Measurements from ENCODE around the gene CD82. TPM values are rescaled to one million over a fixed set of nuclear protein-coding genes. Genes with fewer than 3 reads are reported as not detected.
"Not testable (repeated sequence)": the region's sequence is repeated elsewhere in the genome, so short reads cannot be mapped to it uniquely, and the experiment has no call there.

The CD82 gene
- total RNA-seq, 1 donor from 2014 or later = 469 TPM

DNA sequence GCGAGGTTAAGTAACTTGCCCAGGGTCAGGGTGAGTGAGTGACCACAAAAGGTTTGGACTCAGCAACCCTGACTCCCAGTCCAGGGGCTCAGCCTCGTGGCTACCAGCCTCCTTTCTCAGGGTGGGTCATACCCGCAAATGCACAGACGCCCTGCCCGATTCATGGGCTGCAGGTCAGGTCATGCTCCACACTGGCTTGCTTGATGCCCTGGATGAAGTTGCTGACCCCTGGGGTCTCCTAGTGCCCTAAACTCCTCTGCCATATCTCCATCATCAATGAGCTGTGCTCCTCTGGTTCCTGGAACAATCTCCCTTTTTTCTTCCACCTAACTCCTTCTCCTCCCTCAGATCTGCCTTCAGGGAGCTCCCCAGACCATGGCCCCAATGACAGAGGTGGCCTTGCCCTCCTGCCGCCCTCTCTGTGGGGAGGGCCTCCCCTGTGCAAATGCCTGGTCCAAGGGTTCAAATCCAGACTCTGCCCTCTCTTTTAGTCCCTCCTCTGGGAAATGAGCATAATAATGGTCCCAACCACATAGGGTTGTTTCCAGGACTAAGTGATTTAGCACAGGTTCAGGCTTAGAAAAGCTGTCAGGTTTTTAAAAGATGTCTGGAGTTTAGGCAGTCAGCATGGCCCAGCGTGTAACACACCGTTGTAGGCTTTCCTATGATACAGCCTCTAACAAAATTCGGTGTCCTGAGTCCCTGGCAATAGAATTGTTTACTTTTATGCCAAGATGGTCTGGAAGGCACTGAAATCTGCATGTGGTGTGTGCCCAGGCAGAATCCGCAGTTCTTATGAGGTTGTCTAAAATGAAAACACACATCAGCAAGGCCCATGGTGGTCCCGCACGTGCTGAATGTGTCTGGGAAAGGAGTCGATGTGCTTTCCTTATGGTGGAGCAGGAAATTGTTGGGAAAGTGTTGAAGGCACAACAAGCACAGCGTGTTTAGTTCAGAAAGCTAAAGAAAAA lies 63.6 kb downstream of the CD82 start:
- H3K27me3 Mint-ChIP-seq = no peaks in the 10 kb centered on the region
- H3K9me3 Mint-ChIP-seq = no peaks in the 10 kb centered on the region
- H3K4me1 Mint-ChIP-seq = peaks cover 7% of the 10 kb centered on the region
- no peak overlapping the region for H3K4me3 Mint-ChIP-seq
- intact Hi-C loops (cut with micrococcal nuclease) = loop anchor here (10.0 kb wide), 1 partner anchor 96 kb away; the partner anchor contains the start of gene TSPAN18
- H3K27ac Mint-ChIP-seq = no peak overlapping the region
- peaks cover 4% of the 10 kb centered on the region for H3K36me3 Mint-ChIP-seq (ENCODE audit: low read depth)
- DNase-seq = peak; percentile 52

DNA sequence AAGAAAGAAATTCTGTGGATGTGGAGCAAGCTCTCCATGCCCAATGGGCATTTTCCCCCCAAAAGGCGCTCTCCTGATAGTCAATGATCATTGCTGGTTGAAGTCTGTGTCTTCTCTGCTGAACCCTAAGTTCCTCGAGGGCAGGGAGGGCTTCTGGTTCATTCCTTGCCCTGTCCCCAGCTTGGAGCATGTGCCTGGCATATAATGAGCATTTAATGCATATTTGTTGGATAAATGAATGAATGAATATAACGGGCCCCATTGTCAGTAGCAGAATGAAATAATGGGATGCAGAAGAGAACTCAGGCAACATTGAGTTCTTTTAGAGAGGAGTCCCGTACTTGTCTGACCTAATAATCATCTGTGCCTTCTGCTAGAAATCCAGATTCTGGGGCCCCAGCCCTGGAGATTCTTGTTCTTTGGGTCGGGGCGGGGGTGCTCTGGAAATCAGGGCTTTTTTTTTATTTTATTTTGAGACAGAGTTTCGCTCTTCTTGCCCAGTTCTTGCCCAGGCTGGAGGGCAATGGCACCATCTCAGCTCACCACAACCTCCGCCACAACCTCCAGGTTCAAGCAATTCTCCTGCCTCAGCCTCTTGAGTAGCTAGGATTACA lies 64.4 kb downstream of the CD82 start:
- intact Hi-C loops (cut with micrococcal nuclease) = loop anchor here (10.0 kb wide), 2 partner anchors 55 to 95 kb away; partner anchors contain the start of gene TSPAN18
- Mint-ChIP-seq H3K4me3 (no peak overlapping the region), H3K9me3 (no peaks in the 10 kb centered on the region)

DNA sequence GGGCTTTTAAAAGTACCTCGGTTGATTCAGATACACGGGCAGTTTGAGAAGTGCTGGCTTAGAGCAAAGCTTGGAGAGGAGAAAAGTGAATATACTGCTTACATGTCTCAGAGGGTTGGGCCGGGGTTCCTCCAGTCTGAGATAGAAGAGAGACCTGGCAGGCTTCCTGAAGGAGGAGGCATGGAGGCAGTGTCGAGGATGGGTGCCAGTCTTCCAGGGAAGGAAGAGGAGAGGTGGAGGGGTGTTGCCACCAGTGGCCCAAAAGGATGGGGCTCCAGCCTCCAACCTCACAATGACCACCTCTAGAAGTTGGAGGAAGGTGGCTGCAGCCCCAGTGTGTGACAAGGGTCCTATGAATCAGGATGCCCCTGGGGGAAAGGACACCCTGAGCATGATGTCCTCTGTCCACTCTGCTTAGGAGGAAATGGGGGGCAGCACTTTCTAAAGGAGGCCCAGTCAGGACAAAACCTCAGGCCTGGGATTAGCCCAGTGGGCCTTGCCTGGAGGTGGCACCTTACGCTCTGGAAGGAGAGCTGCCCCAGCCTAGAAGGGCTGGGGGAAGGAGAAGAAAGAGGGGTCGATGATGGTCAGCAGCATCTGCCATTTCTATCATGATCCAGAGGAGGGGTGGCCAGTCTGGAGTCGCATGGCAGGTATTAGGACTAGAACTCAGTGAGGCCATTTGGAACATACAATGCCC lies 65.2 kb downstream of the CD82 start:
- Mint-ChIP-seq H3K36me3 (ENCODE audit: low read depth) (peaks cover 4% of the 10 kb centered on the region), H3K4me3 (no peak overlapping the region), H3K27me3 (no peaks in the 10 kb centered on the region), H3K9me3 (no peaks in the 10 kb centered on the region), H3K4me1 (peaks cover 3% of the 10 kb centered on the region), H3K27ac (no peak overlapping the region)
- DNase-seq = peak; percentile 48
- intact Hi-C loops (cut with micrococcal nuclease) = loop anchor here (10.0 kb wide), 1 partner anchor 54 kb away; no protein-coding TSS in a partner anchor

More for the DNA sequence above, 64.4 kb downstream of the CD82 start:
- DNase-seq = peak; percentile 46
- no peak overlapping the region for H3K27ac Mint-ChIP-seq
- peaks cover 3% of the 10 kb centered on the region for H3K4me1 Mint-ChIP-seq
- no peaks in the 10 kb centered on the region for H3K27me3 Mint-ChIP-seq
- peaks cover 4% of the 10 kb centered on the region for H3K36me3 Mint-ChIP-seq (ENCODE audit: low read depth)

GRCh38 chr11:44631831-44632230 lies 66.4 kb downstream of the CD82 start:
- H3K4me3 Mint-ChIP-seq = no peak overlapping the region
- intact Hi-C loops (cut with micrococcal nuclease) = loop anchor here (10.0 kb wide), 1 partner anchor 53 kb away; no protein-coding TSS in a partner anchor
- H3K4me1 Mint-ChIP-seq = peaks cover 3% of the 10 kb centered on the region
- no peaks in the 10 kb centered on the region for H3K9me3 Mint-ChIP-seq
- peaks cover 4% of the 10 kb centered on the region for H3K27me3 Mint-ChIP-seq
- DNase-seq = peak; percentile 39
- H3K36me3 Mint-ChIP-seq (ENCODE audit: low read depth) = no peaks in the 10 kb centered on the region
- H3K27ac Mint-ChIP-seq = no peak overlapping the region

GRCh38 chr11:44632466-44633123 lies 67.1 kb downstream of the CD82 start:
- Mint-ChIP-seq H3K27ac (no peak overlapping the region), H3K4me3 (no peak overlapping the region), H3K27me3 (peaks cover 10% of the 10 kb centered on the region), H3K4me1 (peaks cover 3% of the 10 kb centered on the region), H3K36me3 (ENCODE audit: low read depth) (no peaks in the 10 kb centered on the region), H3K9me3 (no peaks in the 10 kb centered on the region)
- peak; percentile 78 for DNase-seq
- intact Hi-C loops (cut with micrococcal nuclease) = loop anchor here (10.0 kb wide), 1 partner anchor 52 kb away; no protein-coding TSS in a partner anchor

DNA sequence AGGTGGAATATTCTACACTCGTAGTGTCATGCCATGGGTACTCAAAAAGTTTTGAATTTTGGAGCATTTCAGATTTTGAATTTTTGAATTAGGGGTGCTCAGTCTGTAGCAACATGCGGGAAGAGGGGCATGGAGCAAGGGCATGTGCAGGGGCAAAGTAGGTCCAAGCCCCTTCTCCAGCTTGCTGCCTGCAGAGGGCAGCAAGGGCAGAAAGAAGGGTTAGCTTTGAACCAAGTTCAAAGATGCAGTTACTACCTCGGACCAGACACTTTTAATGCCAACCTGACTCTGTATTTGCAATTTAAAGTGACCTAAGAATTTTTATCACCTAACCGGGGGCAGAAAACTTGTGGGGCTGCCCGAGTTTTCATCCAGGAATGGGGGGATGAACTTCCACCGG lies 68.2 kb downstream of the CD82 start:
- H3K36me3 Mint-ChIP-seq (ENCODE audit: low read depth) = no peaks in the 10 kb centered on the region
- no peak overlapping the region for H3K27ac Mint-ChIP-seq
- H3K4me1 Mint-ChIP-seq = peaks cover 3% of the 10 kb centered on the region
- peaks cover 12% of the 10 kb centered on the region for H3K27me3 Mint-ChIP-seq
- DNase-seq = peak; percentile 66
- no peaks in the 10 kb centered on the region for H3K9me3 Mint-ChIP-seq
- H3K4me3 Mint-ChIP-seq = no peak overlapping the region
- intact Hi-C loops (cut with micrococcal nuclease) = loop anchor here (10.0 kb wide), 1 partner anchor 51 kb away; no protein-coding TSS in a partner anchor

GRCh38 chr11:44634401-44635281 lies 69.2 kb downstream of the CD82 start:
- no peak overlapping the region for H3K4me3 Mint-ChIP-seq
- peaks cover 3% of the 10 kb centered on the region for H3K4me1 Mint-ChIP-seq
- intact Hi-C loops (cut with micrococcal nuclease) = loop anchor here (10.0 kb wide), 1 partner anchor 50 kb away; no protein-coding TSS in a partner anchor
- no peaks in the 10 kb centered on the region for H3K9me3 Mint-ChIP-seq
- no peak overlapping the region for H3K27ac Mint-ChIP-seq
- peak; percentile 52 for DNase-seq
- H3K27me3 Mint-ChIP-seq = peaks cover 19% of the 10 kb centered on the region
- H3K36me3 Mint-ChIP-seq (ENCODE audit: low read depth) = no peaks in the 10 kb centered on the region

DNA sequence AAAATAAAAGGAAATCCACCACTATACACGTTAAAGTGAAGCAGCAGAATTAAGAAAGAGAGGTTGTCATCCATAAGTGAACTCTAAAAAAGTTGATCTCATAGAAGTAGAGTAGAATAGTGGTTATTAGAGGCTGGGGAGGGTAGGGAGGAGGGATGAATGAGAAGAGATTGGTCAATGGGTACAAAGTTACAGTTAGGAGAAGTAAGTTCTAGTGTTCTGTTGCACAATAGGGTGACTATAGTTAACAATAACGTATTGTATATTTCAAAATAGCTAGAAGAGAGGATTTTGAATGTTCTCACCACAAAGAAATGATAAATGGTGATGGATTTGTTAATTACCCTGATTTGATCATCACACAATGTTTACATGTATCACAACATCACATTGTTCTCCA lies 72.0 kb downstream of the CD82 start:
- intact Hi-C loops (cut with micrococcal nuclease) = loop anchor here (10.0 kb wide), 1 partner anchor 47 kb away; no protein-coding TSS in a partner anchor
- no peak for DNase-seq
- Mint-ChIP-seq H3K27ac (no peak overlapping the region), H3K9me3 (peaks cover 7% of the 10 kb centered on the region), H3K4me3 (no peak overlapping the region), H3K4me1 (peaks cover 2% of the 10 kb centered on the region), H3K36me3 (ENCODE audit: low read depth) (no peaks in the 10 kb centered on the region), H3K27me3 (peaks cover 38% of the 10 kb centered on the region)

DNA sequence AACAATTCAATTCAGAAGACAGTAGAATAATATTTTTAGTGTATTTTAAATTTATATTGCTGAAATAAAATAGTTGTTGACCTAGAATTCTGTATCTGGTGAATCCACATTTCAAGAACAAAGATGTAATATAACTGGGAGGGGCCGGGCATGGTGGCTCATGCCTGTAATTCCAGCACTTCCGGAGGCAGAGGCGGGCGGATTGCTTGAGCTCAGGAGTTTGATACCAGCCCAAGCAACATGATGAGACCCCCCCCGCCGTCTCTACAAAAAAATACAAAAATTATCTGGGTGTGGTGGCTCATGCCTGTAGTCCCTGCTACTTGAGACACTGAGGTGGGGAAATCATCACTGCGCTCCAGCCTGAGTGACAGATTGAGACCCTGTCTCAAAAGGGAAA lies 72.6 kb downstream of the CD82 start:
- H3K9me3 Mint-ChIP-seq = peaks cover 11% of the 10 kb centered on the region
- peaks cover 42% of the 10 kb centered on the region for H3K27me3 Mint-ChIP-seq
- intact Hi-C loops (cut with micrococcal nuclease) = loop anchor here (10.0 kb wide), 1 partner anchor 47 kb away; no protein-coding TSS in a partner anchor
- no peak overlapping the region for H3K27ac Mint-ChIP-seq
- no peaks in the 10 kb centered on the region for H3K36me3 Mint-ChIP-seq (ENCODE audit: low read depth)
- H3K4me3 Mint-ChIP-seq = no peak overlapping the region
- no peaks in the 10 kb centered on the region for H3K4me1 Mint-ChIP-seq
- no peak for DNase-seq

GRCh38 chr11:44643217-44643616 lies 77.8 kb downstream of the CD82 start:
- no peaks in the 10 kb centered on the region for H3K36me3 Mint-ChIP-seq (ENCODE audit: low read depth)
- H3K27ac Mint-ChIP-seq = no peak overlapping the region
- H3K9me3 Mint-ChIP-seq = peaks cover 21% of the 10 kb centered on the region
- H3K4me1 Mint-ChIP-seq = no peaks in the 10 kb centered on the region
- DNase-seq = no peak
- H3K27me3 Mint-ChIP-seq = peaks cover 58% of the 10 kb centered on the region
- H3K4me3 Mint-ChIP-seq = no peak overlapping the region
- intact Hi-C loops (cut with micrococcal nuclease) = no loop called here

DNA sequence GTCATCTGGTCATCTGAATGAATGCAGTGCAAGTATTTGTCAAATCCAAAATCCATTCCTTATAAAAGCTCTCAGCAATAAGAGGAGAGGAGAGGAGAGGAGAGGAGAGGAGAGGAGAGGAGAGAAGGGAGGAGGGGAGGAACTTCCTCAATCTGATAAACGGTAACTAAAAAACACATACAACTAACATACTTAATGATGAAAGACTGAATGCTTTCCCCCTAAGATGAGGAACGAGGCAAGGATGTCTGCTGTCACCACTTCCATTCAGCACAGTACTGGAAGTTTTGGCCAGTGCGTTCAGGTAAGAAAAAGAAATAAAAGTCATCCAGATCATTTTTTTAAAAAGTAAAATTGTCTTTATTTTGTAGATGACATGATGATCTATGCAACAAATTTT lies 80.4 kb downstream of the CD82 start:
- Mint-ChIP-seq H3K4me3 (no peak overlapping the region), H3K27me3 (peaks cover 55% of the 10 kb centered on the region), H3K4me1 (no peaks in the 10 kb centered on the region), H3K36me3 (ENCODE audit: low read depth) (no peaks in the 10 kb centered on the region), H3K27ac (no peak overlapping the region), H3K9me3 (peaks cover 21% of the 10 kb centered on the region)
- no peak for DNase-seq
- intact Hi-C loops (cut with micrococcal nuclease) = no loop called here

DNA sequence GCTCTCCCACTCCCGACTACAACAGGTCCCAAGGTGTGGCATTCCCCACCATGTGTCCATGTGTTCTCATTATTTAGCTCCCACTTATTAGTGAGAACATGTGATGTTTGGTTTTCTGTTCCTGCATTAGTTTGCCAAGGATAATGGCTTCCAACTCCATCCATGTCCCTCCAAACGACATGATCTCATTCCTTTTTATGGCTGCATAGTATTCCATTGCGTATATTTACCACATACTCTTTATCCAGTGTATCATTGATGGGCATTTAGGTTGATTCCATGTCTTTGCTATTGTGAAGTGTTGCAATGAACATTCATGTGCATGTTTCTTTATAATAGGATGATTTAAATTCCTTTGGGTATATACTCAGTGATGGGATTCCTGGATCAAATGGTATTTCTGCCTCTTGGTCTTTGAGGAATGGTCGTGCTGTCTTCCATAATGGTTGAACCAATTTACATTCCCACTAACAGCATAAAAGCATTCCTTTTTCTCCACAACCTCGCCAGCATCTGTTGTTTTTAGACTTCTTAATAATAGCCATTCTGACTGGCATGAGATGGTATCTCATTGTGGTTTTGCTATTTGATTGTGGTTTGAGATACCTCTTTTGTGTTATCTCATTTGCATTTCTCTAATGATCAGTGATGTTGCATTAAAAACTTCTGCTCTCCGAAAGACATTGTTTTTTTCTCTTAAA lies 81.9 kb downstream of the CD82 start:
- intact Hi-C loops (cut with micrococcal nuclease); H3K4me1 Mint-ChIP-seq; DNase-seq; H3K4me3 Mint-ChIP-seq; H3K27ac Mint-ChIP-seq; H3K36me3 Mint-ChIP-seq (ENCODE audit: low read depth): not testable (repeated sequence)
- Mint-ChIP-seq H3K27me3 (peaks cover 61% of the 10 kb centered on the region), H3K9me3 (peaks cover 15% of the 10 kb centered on the region)

Measured in activated CD4-positive, alpha-beta T cell treated with anti-CD3 and anti-CD28 coated beads, Interleukin-2, amount 10 ng/mL, durations not matched to agents 24 days and 14 days (primary cell).